IgD-negative memory B cell (primary cell): Measurements from ENCODE around the gene CYTH3. TPM values are rescaled to one million over a fixed set of nuclear protein-coding genes. Genes with fewer than 3 reads are reported as not detected.
"Not testable (repeated sequence)": the region's sequence is repeated elsewhere in the genome, so short reads cannot be mapped to it uniquely, and the experiment has no call there.

Experiments used
- H3K27ac Mint-ChIP-seq, 3 donors: one replicate each; pipeline ENCODE4 v1.8.0; 2020 to 2022; ENCODE audit warnings: mild to moderate bottlenecking in 3 of 3, mixed read lengths in 3 of 3, moderate library complexity in 1 of 3
- H3K27me3 Mint-ChIP-seq: one replicate; pipeline ENCODE4 v1.8.0; 2021; ENCODE audit warnings: mixed read lengths
- H3K36me3 Mint-ChIP-seq: one replicate; pipeline ENCODE4 v1.8.0; 2020; ENCODE audit warnings: mild to moderate bottlenecking, mixed read lengths
- H3K4me1 Mint-ChIP-seq, 3 donors: one replicate each; pipeline ENCODE4 v1.8.0; 2020 to 2022; ENCODE audit warnings: mixed read lengths in 3 of 3, mild to moderate bottlenecking in 1 of 3
- H3K4me3 Mint-ChIP-seq, 4 donors: one replicate each; pipeline ENCODE4 v1.8.0; 2020 to 2022; ENCODE audit warnings: mild to moderate bottlenecking in 4 of 4, mixed read lengths in 4 of 4, moderate library complexity in 3 of 4
- H3K9me3 Mint-ChIP-seq, 3 donors: one replicate each; pipeline ENCODE4 v1.8.0; 2020 to 2021; ENCODE audit warnings: mixed read lengths in 3 of 3, mild to moderate bottlenecking in 1 of 3
- polyA plus RNA-seq: library from polyadenylated mRNA; unstranded; fragments of 300-500 nt; fragmentation: Illumina TruSeq; gene quantifications from one replicate; pipeline ENCODE4 v1.2.3, GENCODE V29; 2021

CYTH3 gene
- polyA plus RNA-seq, 1 donor from 2014 or later: 3.0 TPM

- peaks cover 6% of the 10 kb centered on the region for H3K27me3 Mint-ChIP-seq
- H3K27ac Mint-ChIP-seq: no peak overlapping the region
- peaks cover 10 to 19% (median 16%) of the 10 kb centered on the region in 3 donors for H3K4me1 Mint-ChIP-seq
- no peak overlapping the region for H3K4me3 Mint-ChIP-seq
- H3K9me3 Mint-ChIP-seq: peaks cover 0 to 3% (median 0%) of the 10 kb centered on the region in 3 donors
- H3K36me3 Mint-ChIP-seq: peaks cover 7% of the 10 kb centered on the region
These were observed 34.7 kb downstream of the CYTH3 start for GRCh38 chr7:6237730-6238129.

GRCh38 chr7:6237011-6237410 is 35.4 kb downstream of the CYTH3 start:
- Mint-ChIP-seq H3K27me3 (peaks cover 8% of the 10 kb centered on the region), H3K27ac (no peak overlapping the region), H3K9me3 (peaks cover 0 to 3% (median 0%) of the 10 kb centered on the region in 3 donors), H3K36me3 (peaks cover 8% of the 10 kb centered on the region), H3K4me1 (peaks cover 17 to 26% (median 23%) of the 10 kb centered on the region in 3 donors), H3K4me3 (no peak overlapping the region)

GRCh38 chr7:6235029-6235871 is 37.2 kb downstream of the CYTH3 start:
- peaks cover 19 to 29% (median 24%) of the 10 kb centered on the region in 3 donors for H3K4me1 Mint-ChIP-seq
- no peak overlapping the region for H3K27ac Mint-ChIP-seq
- no peaks in the 10 kb centered on the region for H3K9me3 Mint-ChIP-seq
- H3K27me3 Mint-ChIP-seq: peaks cover 10% of the 10 kb centered on the region
- peaks cover 8% of the 10 kb centered on the region for H3K36me3 Mint-ChIP-seq
- peak overlapping the region in 1 of 4 donors; percentile 63 for H3K4me3 Mint-ChIP-seq

GRCh38 chr7:6234384-6234783 is 38.0 kb downstream of the CYTH3 start:
- peaks cover 10% of the 10 kb centered on the region for H3K27me3 Mint-ChIP-seq
- H3K4me1 Mint-ChIP-seq: peaks cover 19 to 29% (median 24%) of the 10 kb centered on the region in 3 donors
- peak overlapping the region in 1 of 4 donors; percentile 54 for H3K4me3 Mint-ChIP-seq
- peak overlapping the region in 1 of 3 donors; percentile 66 for H3K27ac Mint-ChIP-seq
- peaks cover 8% of the 10 kb centered on the region for H3K36me3 Mint-ChIP-seq
- no peaks in the 10 kb centered on the region for H3K9me3 Mint-ChIP-seq

GRCh38 chr7:6232534-6232933 is 39.9 kb downstream of the CYTH3 start:
- Mint-ChIP-seq H3K9me3 (no peaks in the 10 kb centered on the region), H3K36me3 (peaks cover 6% of the 10 kb centered on the region), H3K27me3 (peaks cover 13% of the 10 kb centered on the region), H3K27ac (peak overlapping the region in 1 of 3 donors; percentile 17), H3K4me3 (peak overlapping the region in 2 of 4 donors; percentile 77 to 86), H3K4me1 (peaks cover 25 to 37% (median 28%) of the 10 kb centered on the region in 3 donors)

- peaks cover 25 to 37% (median 28%) of the 10 kb centered on the region in 3 donors for H3K4me1 Mint-ChIP-seq
- H3K27ac Mint-ChIP-seq: peak overlapping the region in 2 of 3 donors; percentile 14 to 17
- peak overlapping the region in 3 of 4 donors; percentile 39 to 86 (median 49) for H3K4me3 Mint-ChIP-seq
- no peaks in the 10 kb centered on the region for H3K9me3 Mint-ChIP-seq
- peaks cover 13% of the 10 kb centered on the region for H3K27me3 Mint-ChIP-seq
- H3K36me3 Mint-ChIP-seq: peaks cover 6% of the 10 kb centered on the region
These were observed 40.3 kb downstream of the CYTH3 start for GRCh38 chr7:6232116-6232515.

- no peak overlapping the region for H3K27ac Mint-ChIP-seq
- H3K4me3 Mint-ChIP-seq: no peak overlapping the region
- peaks cover 6% of the 10 kb centered on the region for H3K36me3 Mint-ChIP-seq
- H3K27me3 Mint-ChIP-seq: peaks cover 13% of the 10 kb centered on the region
- no peaks in the 10 kb centered on the region for H3K9me3 Mint-ChIP-seq
- peaks cover 26 to 37% (median 28%) of the 10 kb centered on the region in 3 donors for H3K4me1 Mint-ChIP-seq
These were observed 41.2 kb downstream of the CYTH3 start for GRCh38 chr7:6231184-6231583.

- H3K27me3 Mint-ChIP-seq: peaks cover 13% of the 10 kb centered on the region
- not testable (repeated sequence) for H3K4me3 Mint-ChIP-seq, H3K36me3 Mint-ChIP-seq, H3K27ac Mint-ChIP-seq, H3K9me3 Mint-ChIP-seq
- peaks cover 26 to 32% (median 28%) of the 10 kb centered on the region in 3 donors for H3K4me1 Mint-ChIP-seq
These were observed 43.1 kb downstream of the CYTH3 start for GRCh38 chr7:6229284-6229683.

GRCh38 chr7:6228361-6229229 is 43.8 kb downstream of the CYTH3 start:
- H3K4me3 Mint-ChIP-seq: peak overlapping the region in 1 of 4 donors; percentile 75
- peak overlapping the region in 1 of 3 donors; percentile 46 for H3K27ac Mint-ChIP-seq
- peaks cover 21 to 26% (median 23%) of the 10 kb centered on the region in 3 donors for H3K4me1 Mint-ChIP-seq
- peaks cover 13% of the 10 kb centered on the region for H3K27me3 Mint-ChIP-seq
- H3K9me3 Mint-ChIP-seq: no peaks in the 10 kb centered on the region
- H3K36me3 Mint-ChIP-seq: peaks cover 6% of the 10 kb centered on the region

GRCh38 chr7:6227294-6227846 is 45.1 kb downstream of the CYTH3 start:
- H3K36me3 Mint-ChIP-seq: no peaks in the 10 kb centered on the region
- no peak overlapping the region for H3K27ac Mint-ChIP-seq
- H3K4me3 Mint-ChIP-seq: no peak overlapping the region
- H3K4me1 Mint-ChIP-seq: peaks cover 12 to 16% (median 15%) of the 10 kb centered on the region in 3 donors
- no peaks in the 10 kb centered on the region for H3K9me3 Mint-ChIP-seq
- H3K27me3 Mint-ChIP-seq: peaks cover 7% of the 10 kb centered on the region

GRCh38 chr7:6226194-6226799 is 46.1 kb downstream of the CYTH3 start:
- no peak overlapping the region for H3K4me3 Mint-ChIP-seq
- no peaks in the 10 kb centered on the region for H3K36me3 Mint-ChIP-seq
- H3K4me1 Mint-ChIP-seq: peaks cover 7 to 10% (median 9%) of the 10 kb centered on the region in 3 donors
- peaks cover 5% of the 10 kb centered on the region for H3K27me3 Mint-ChIP-seq
- H3K9me3 Mint-ChIP-seq: no peaks in the 10 kb centered on the region
- H3K27ac Mint-ChIP-seq: no peak overlapping the region

- H3K27me3 Mint-ChIP-seq, H3K27ac Mint-ChIP-seq, H3K9me3 Mint-ChIP-seq, H3K4me1 Mint-ChIP-seq, H3K4me3 Mint-ChIP-seq, H3K36me3 Mint-ChIP-seq: not testable (repeated sequence)
These were observed 49.0 kb downstream of the CYTH3 start for GRCh38 chr7:6223411-6223810.

- H3K27ac Mint-ChIP-seq, H3K4me1 Mint-ChIP-seq, H3K36me3 Mint-ChIP-seq, H3K9me3 Mint-ChIP-seq, H3K27me3 Mint-ChIP-seq, H3K4me3 Mint-ChIP-seq: not testable (repeated sequence)
These were observed 49.4 kb downstream of the CYTH3 start for GRCh38 chr7:6223010-6223409.
